Measurements from ENCODE around the gene CACNA2D4. TPM values are rescaled to one million over a fixed set of nuclear protein-coding genes. Genes with fewer than 3 reads are reported as not detected.

Gene CACNA2D4
- total RNA-seq, 4 donors from 2014 or later: 1.5 to 2.6 (median 2.0) TPM

DNA sequence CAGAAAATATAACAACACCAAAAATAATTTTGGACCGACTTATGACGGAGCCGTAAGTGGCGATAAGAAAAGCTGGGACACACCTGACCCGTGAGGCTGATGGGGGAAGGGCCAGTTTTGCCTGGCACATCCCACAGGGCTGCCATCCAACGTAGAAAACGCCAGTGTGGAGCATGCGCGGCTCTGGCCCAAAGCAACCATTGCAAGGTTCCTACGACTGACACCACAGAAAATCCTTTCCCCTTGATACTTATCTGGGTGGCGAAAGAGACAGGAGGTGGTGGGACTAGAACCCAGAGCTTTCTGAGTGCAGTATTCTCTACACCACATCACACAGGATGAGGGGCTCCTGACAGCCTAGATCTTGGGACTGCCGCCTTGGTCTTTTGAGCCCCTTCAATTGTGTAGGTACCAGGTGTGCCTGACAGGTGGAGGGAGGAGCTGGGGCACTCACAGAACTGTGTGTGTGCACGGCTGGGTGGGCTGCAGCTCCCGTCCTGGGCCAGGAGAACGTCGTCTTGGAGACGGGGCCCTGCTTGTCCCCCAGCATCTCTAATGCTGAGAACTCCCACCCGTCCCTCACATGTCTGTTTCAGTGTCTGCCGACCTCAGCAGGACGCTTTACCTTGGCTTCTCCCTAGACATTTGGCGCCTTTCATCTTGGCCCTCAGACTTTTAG lies 17.4 kb upstream of the CACNA2D4 start:
- Histone ChIP-seq H3K9me3 (no peaks in the 10 kb centered on the region), H3K27ac (peak overlapping the region; percentile 16 to 57 (median 55)), H3K4me3 (replicated peaks in 1 of 3) (no peak overlapping the region), H3K36me3 (peaks cover 0 to 3% of the 10 kb centered on the region in 2 donors), H3K4me1 (peaks cover 22 to 44% of the 10 kb centered on the region in 2 donors), H3K27me3 (no peaks in the 10 kb centered on the region)
- no peak for DNase-seq
- intact Hi-C loops (cut with DNase I): loop anchor here (5.0 kb wide), 1 partner anchor 284 kb away; no protein-coding TSS in a partner anchor
- WGBS, 2 donors: 82 to 86% methylated on average over 15 to 21 of the region's 21 CpGs
- TF ChIP-seq, protein P1, sequence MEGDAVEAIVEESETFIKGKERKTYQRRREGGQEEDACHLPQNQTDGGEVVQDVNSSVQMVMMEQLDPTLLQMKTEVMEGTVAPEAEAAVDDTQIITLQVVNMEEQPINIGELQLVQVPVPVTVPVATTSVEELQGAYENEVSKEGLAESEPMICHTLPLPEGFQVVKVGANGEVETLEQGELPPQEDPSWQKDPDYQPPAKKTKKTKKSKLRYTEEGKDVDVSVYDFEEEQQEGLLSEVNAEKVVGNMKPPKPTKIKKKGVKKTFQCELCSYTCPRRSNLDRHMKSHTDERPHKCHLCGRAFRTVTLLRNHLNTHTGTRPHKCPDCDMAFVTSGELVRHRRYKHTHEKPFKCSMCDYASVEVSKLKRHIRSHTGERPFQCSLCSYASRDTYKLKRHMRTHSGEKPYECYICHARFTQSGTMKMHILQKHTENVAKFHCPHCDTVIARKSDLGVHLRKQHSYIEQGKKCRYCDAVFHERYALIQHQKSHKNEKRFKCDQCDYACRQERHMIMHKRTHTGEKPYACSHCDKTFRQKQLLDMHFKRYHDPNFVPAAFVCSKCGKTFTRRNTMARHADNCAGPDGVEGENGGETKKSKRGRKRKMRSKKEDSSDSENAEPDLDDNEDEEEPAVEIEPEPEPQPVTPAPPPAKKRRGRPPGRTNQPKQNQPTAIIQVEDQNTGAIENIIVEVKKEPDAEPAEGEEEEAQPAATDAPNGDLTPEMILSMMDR (IDR thresholded peaks at IDR 0.05): no peak
- TF ChIP-seq POLR2A (IDR thresholded peaks at IDR 0.05): no peak

DNA sequence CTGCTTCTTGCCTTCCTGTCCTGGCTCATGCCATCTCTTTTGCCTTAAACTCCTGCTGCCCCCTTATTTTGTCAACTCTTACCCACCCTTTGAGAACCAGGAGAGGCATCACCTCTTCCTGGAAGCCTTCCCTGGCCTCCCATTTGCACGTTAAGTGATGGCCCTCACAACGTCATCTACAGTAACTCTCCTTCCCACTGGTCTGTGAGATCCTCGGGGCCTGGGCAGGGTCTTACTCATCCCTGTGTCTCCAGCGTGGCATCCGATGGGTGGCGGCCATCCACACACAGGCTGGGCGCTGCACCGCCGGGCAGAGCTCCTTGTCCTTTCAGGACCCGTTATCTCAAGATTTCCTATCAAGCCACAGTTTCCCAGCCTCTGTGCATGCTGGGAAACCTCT lies 16.8 kb upstream of the CACNA2D4 start:
- Histone ChIP-seq H3K9me3 (no peaks in the 10 kb centered on the region), H3K27me3 (no peaks in the 10 kb centered on the region), H3K36me3 (no peaks in the 10 kb centered on the region), H3K4me3 (replicated peaks in 1 of 3) (no peak overlapping the region), H3K27ac (no peak overlapping the region), H3K4me1 (peaks cover 22 to 44% of the 10 kb centered on the region in 2 donors)
- intact Hi-C loops (cut with DNase I): loop anchor here (5.0 kb wide), 1 partner anchor 283 kb away; no protein-coding TSS in a partner anchor
- TF ChIP-seq, protein P1 (IDR thresholded peaks at IDR 0.05): no peak
- no peak for TF ChIP-seq POLR2A (IDR thresholded peaks at IDR 0.05)
- DNase-seq: no peak
- WGBS, 2 donors: 92 to 95% methylated on average over 10 of the region's 10 CpGs

DNA sequence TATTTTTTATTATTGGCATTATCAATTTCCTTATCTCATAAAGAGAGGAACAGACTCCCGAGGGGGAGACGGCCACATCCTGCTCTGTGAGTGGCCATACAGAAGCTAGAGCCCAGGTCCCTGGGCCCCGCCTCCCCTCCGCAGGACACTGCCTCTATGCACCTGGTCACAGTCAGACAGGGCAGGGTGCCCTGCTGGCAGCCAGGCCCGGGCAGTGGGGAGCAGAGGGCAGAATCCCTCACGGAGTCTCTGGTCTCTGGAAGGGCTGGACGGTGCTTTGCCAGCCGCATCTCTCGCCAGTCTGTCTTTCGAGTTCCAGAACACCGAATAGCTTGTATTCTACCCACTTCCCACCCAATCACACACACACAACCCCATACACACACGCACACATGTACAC lies 16.4 kb upstream of the CACNA2D4 start:
- Histone ChIP-seq H3K4me3 (replicated peaks in 1 of 3) (no peak overlapping the region), H3K27me3 (no peaks in the 10 kb centered on the region), H3K36me3 (no peaks in the 10 kb centered on the region), H3K27ac (no peak overlapping the region), H3K4me1 (peaks cover 21 to 42% of the 10 kb centered on the region in 2 donors), H3K9me3 (no peaks in the 10 kb centered on the region)
- intact Hi-C loops (cut with DNase I): loop anchor here (5.0 kb wide), 1 partner anchor 283 kb away; no protein-coding TSS in a partner anchor
- TF ChIP-seq, protein P1 (IDR thresholded peaks at IDR 0.05): no peak
- TF ChIP-seq POLR2A (IDR thresholded peaks at IDR 0.05): no peak
- WGBS, 2 donors: 86 to 93% methylated on average over 12 of the region's 12 CpGs
- DNase-seq: no peak

DNA sequence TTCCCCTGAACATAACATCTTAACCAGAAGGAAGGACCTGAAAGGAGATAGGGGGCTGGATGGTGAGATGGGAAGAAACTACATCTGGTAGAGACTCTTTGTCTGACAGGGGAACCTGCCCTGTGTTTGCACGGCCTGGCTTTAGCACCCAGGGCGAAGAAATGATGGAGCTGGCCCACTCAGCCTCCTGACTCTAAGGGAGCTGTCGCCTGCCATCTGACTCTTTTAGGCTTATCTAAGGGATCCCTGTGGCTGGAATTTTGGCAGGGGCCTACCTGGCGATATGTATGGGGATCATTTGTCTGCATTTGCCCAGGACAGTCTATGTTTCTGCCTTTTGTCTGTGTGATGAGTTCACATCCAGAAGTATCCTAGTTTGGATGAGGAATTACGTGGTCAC lies 15.6 kb upstream of the CACNA2D4 start:
- no peak for DNase-seq
- Histone ChIP-seq H3K27me3 (no peaks in the 10 kb centered on the region), H3K4me3 (replicated peaks in 1 of 3) (no peak overlapping the region), H3K36me3 (no peaks in the 10 kb centered on the region), H3K4me1 (peaks cover 16 to 40% of the 10 kb centered on the region in 2 donors), H3K9me3 (no peaks in the 10 kb centered on the region), H3K27ac (peak overlapping the region in 1 of 3 donors; percentile 1)
- no peak for TF ChIP-seq POLR2A (IDR thresholded peaks at IDR 0.05)
- TF ChIP-seq, protein P1 (IDR thresholded peaks at IDR 0.05): no peak
- intact Hi-C loops (cut with DNase I): no loop called here
- 74 to 80% methylated on average over 5 of the region's 5 CpGs for WGBS, 2 donors

DNA sequence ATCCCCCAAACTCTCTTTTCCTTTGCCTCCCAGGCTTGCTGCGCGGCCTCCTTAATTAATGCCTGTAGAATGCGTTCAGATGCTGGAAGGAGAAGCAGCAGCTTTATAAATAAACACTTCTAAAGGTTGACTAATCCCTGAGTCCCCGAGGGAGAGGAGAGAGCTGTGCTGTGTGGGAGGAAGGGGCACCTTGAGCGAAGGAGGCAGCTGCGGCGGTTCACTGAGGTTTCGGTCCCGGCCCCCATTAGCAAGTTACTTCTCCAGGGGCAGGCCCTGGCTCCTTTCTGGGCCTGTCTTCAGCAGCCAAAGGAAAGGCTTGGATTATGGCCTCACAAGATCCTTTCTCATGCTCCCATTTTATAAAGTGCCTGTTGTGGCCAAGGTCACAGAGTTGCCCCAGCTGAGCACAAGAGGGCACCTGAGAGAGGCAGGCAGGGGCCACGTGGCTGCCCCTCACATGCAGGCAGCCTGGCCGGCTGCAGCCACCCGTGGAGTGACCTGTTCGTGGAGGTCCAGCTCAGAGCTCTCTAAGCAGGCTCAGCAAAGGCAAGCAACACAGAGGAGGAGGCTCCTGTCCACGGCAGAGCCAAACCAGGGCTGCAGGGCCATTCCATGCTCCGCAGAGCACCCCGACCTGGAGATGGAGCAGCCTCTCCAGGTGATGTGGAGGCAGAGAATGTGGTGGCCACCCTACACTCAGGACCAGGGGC lies 15.0 kb upstream of the CACNA2D4 start:
- DNase-seq: peak; percentile 51
- Histone ChIP-seq H3K27ac (peak overlapping the region; percentile 1 to 36 (median 33)), H3K36me3 (no peaks in the 10 kb centered on the region), H3K27me3 (no peaks in the 10 kb centered on the region), H3K4me3 (replicated peaks in 1 of 3) (no peak overlapping the region), H3K9me3 (no peaks in the 10 kb centered on the region), H3K4me1 (peaks cover 16 to 40% of the 10 kb centered on the region in 2 donors)
- 47 to 56% methylated on average over 15 to 16 of the region's 16 CpGs for WGBS, 2 donors
- no peak for TF ChIP-seq POLR2A (IDR thresholded peaks at IDR 0.05)
- TF ChIP-seq, protein P1 (IDR thresholded peaks at IDR 0.05): no peak
- intact Hi-C loops (cut with DNase I): no loop called here

All from thyroid gland (tissue), 4 donors.